HUES48 (cell line): ENCODE data around the gene TASOR.
"Not testable (repeated sequence)": the region's sequence is repeated elsewhere in the genome, so short reads cannot be mapped to it uniquely, and the experiment has no call there.

Source experiments
- H3K27ac ChIP-seq: one replicate; pipeline ENCODE4 v1.7.0; 2013; ENCODE audit warnings: low read depth, low read length, inconsistent platforms
- H3K27me3 ChIP-seq: 2 replicates; pipeline ENCODE4 v1.6.1; 2013; ENCODE audit warnings: mild to moderate bottlenecking, low read length; ENCODE audit not compliant: control insufficient read depth, insufficient read depth
- H3K36me3 ChIP-seq: 2 replicates; pipeline ENCODE4 v1.6.1; 2013; ENCODE audit warnings: low read length; ENCODE audit not compliant: control insufficient read depth, insufficient read depth
- H3K4me1 ChIP-seq: 2 replicates; pipeline ENCODE4 v1.6.1; 2013; ENCODE audit warnings: mild to moderate bottlenecking, low read length; ENCODE audit not compliant: control insufficient read depth, insufficient read depth
- H3K4me3 ChIP-seq: 2 replicates; pipeline ENCODE4 v1.5.1; 2013; ENCODE audit warnings: mild to moderate bottlenecking, low read depth, low read length
- H3K9ac ChIP-seq: 2 replicates; pipeline ENCODE4 v1.6.1; 2013; ENCODE audit warnings: mild to moderate bottlenecking, low read depth, low read length, moderate library complexity
- H3K9me3 ChIP-seq: 2 replicates; pipeline ENCODE4 v1.6.1; 2013; ENCODE audit warnings: low read length; ENCODE audit not compliant: control insufficient read depth, insufficient read depth

TASOR gene

GRCh38 chr3:56702490-56703315, 19.6 kb upstream of the TASOR start:
- Histone ChIP-seq H3K4me1 (peaks cover 7% of the 10 kb centered on the region; the same call in 1 of the 2 replicates), H3K27ac (no peak overlapping the region), H3K9ac (no peak overlapping the region), H3K27me3 (no peaks in the 10 kb centered on the region), H3K9me3 (no peaks in the 10 kb centered on the region), H3K4me3 (no peak overlapping the region), H3K36me3 (no peaks in the 10 kb centered on the region)

DNA sequence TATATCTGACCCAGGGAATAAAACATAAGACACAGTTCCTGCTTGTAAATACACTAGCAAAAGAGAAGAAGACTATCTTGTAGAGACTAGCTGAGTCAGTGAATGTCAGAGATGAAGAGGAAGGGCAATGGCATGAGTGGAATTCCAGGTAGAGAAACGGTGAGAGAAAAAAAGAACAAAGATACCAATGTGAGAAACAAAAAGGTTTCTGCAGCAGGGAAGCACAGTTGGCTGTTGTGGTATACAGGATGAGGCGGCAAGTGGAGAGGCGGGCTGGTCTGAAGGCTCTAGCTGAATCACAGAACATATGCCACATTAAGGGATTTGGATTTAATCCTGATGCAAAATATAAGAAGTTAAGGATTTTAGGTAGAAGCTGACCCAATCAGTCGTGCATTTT, 17.1 kb upstream of the TASOR start:
- Histone ChIP-seq H3K9me3 (no peaks in the 10 kb centered on the region), H3K27ac (no peak overlapping the region), H3K27me3 (no peaks in the 10 kb centered on the region), H3K4me3 (no peak overlapping the region), H3K36me3 (no peaks in the 10 kb centered on the region), H3K4me1 (peaks cover 7% of the 10 kb centered on the region; the same call in 1 of the 2 replicates), H3K9ac (no peak overlapping the region)

- no peaks in the 10 kb centered on the region for H3K27me3 ChIP-seq
- no peak overlapping the region for H3K4me3 ChIP-seq
- peaks cover 2% of the 10 kb centered on the region; the same call in 1 of the 2 replicates for H3K4me1 ChIP-seq
- no peaks in the 10 kb centered on the region for H3K9me3 ChIP-seq
- no peak overlapping the region for H3K9ac ChIP-seq
- H3K36me3 ChIP-seq = no peaks in the 10 kb centered on the region
- no peak overlapping the region for H3K27ac ChIP-seq
Observed at GRCh38 chr3:56694867-56695683, 12.0 kb upstream of the TASOR start.

- Histone ChIP-seq H3K27ac (no peak overlapping the region), H3K9me3 (no peaks in the 10 kb centered on the region), H3K27me3 (no peaks in the 10 kb centered on the region), H3K4me1 (no peaks in the 10 kb centered on the region), H3K36me3 (no peaks in the 10 kb centered on the region), H3K9ac (no peak overlapping the region), H3K4me3 (no peak overlapping the region)
Observed at GRCh38 chr3:56693750-56694149, 10.7 kb upstream of the TASOR start.

DNA sequence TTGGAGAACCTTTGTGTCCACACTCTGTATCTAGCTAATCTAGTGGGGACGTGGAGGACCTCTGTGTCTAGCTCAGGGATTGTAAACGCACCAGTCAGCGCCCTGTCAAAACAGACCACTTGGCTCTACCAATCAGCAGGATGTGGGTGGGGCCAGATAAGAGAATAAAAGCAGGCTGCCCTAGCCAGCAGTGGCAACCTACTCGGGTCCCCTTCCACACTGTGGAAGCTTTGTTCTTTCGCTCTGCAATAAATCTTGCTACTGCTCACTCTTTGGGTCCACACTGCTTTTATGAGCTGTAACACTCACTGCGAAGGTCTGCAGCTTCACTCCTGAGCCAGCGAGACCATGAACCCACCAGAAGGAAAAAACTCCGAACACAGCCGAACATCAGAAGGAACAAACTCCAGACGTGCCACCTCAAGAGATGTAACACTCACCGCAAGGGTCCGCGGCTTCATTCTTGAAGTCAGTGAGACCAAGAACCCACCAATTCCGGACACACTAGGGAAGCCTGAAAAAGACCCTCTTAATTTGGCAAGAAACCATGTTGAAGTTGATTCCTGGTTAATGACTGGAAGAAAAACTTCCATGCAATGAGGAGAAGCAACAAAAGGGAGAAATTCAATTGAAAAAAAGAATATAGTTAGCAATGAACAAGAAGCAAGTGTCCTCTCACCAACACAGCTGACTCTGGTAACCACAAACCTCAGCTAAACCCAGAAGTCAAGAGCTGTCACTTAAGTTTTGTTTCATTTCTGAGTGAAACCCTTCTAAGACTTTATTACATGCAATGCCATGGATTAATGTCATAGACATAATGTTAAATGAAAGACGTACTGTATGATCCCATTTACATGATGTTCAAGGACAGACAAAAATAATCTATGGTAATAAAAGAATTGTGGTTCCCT, 9.7 kb upstream of the TASOR start:
- H3K4me1 ChIP-seq, H3K4me3 ChIP-seq: not testable (repeated sequence)

DNA sequence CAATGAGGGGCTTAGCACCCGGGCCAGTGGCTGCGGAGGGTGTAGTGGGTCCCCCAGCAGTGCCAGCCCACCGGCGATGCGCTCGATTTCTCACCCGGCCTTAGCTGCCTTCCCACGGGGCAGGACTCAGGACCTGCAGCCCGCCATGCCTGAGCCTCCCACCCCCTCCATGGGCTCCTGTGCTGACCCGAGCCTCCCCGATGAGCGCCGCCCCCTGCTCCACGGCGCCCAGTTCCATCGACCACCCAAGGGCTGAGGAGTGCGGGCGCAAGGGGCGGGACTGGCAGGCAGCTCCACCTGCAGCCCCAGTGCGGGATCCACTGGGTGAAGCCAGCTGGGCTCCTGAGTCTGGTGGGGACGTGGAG, 8.9 kb upstream of the TASOR start:
- not testable (repeated sequence) for H3K4me3 ChIP-seq, H3K36me3 ChIP-seq, H3K9me3 ChIP-seq, H3K27ac ChIP-seq, H3K9ac ChIP-seq, H3K27me3 ChIP-seq, H3K4me1 ChIP-seq

More for the DNA sequence above, 9.7 kb upstream of the TASOR start:
- not testable (repeated sequence) for H3K9ac ChIP-seq, H3K36me3 ChIP-seq, H3K27me3 ChIP-seq, H3K9me3 ChIP-seq, H3K27ac ChIP-seq

GRCh38 chr3:56691165-56692000, 8.3 kb upstream of the TASOR start:
- H3K9ac ChIP-seq = no peak overlapping the region
- no peaks in the 10 kb centered on the region for H3K36me3 ChIP-seq
- H3K27ac ChIP-seq = no peak overlapping the region
- H3K9me3 ChIP-seq = no peaks in the 10 kb centered on the region
- H3K4me3 ChIP-seq = no peak overlapping the region
- no peaks in the 10 kb centered on the region for H3K4me1 ChIP-seq
- H3K27me3 ChIP-seq = no peaks in the 10 kb centered on the region

- no peak overlapping the region for H3K27ac ChIP-seq
- no peak overlapping the region for H3K9ac ChIP-seq
- no peaks in the 10 kb centered on the region for H3K4me1 ChIP-seq
- no peak overlapping the region for H3K4me3 ChIP-seq
- peaks cover 11% of the 10 kb centered on the region for H3K27me3 ChIP-seq
- H3K36me3 ChIP-seq = no peaks in the 10 kb centered on the region
- no peaks in the 10 kb centered on the region for H3K9me3 ChIP-seq
Observed at GRCh38 chr3:56689303-56689702, 6.2 kb upstream of the TASOR start.

GRCh38 chr3:56688191-56688590, 5.1 kb upstream of the TASOR start:
- no peak overlapping the region for H3K9ac ChIP-seq
- no peaks in the 10 kb centered on the region for H3K36me3 ChIP-seq
- no peaks in the 10 kb centered on the region for H3K4me1 ChIP-seq
- H3K4me3 ChIP-seq = no peak overlapping the region
- no peak overlapping the region for H3K27ac ChIP-seq
- H3K27me3 ChIP-seq = peaks cover 21% of the 10 kb centered on the region
- peaks cover 9% of the 10 kb centered on the region for H3K9me3 ChIP-seq

GRCh38 chr3:56684029-56684428, 964 bp upstream of the TASOR start:
- Histone ChIP-seq H3K9ac (no peak overlapping the region), H3K4me3 (no peak overlapping the region), H3K36me3 (peaks cover 5% of the 10 kb centered on the region; the same call in 1 of the 2 replicates), H3K27ac (no peak overlapping the region), H3K4me1 (peaks cover 19% of the 10 kb centered on the region), H3K27me3 (peaks cover 21% of the 10 kb centered on the region), H3K9me3 (peaks cover 9% of the 10 kb centered on the region)
